HepG2 (cell line): ENCODE data around the gene RORC. TPM values are rescaled to one million over a fixed set of nuclear protein-coding genes. Genes with fewer than 3 reads are reported as not detected.

ENCODE experiments used
- DR1 ChIP-seq: sonication (generic); formaldehyde crosslinking; IDR thresholded peaks from 2 replicates; pipeline ENCODE4 v1.8.0; 2021; ENCODE audit warnings: mild to moderate bottlenecking, missing genetic modification reagents, inconsistent platforms
- GATAD1 ChIP-seq: IDR thresholded peaks from 2 replicates; pipeline ENCODE4 v1.6.1; 2016; ENCODE audit warnings: missing genetic modification reagents, missing compliant biosample characterization
- MED8 ChIP-seq: sonication (generic); formaldehyde crosslinking; IDR thresholded peaks from 2 replicates; pipeline ENCODE4 v1.8.1; 2023; ENCODE audit warnings: mild to moderate bottlenecking, missing genetic modification reagents; ENCODE audit not compliant: insufficient replicate concordance
- SNAPC4 ChIP-seq: sonication (generic); formaldehyde crosslinking; IDR thresholded peaks from 2 replicates; pipeline ENCODE4 v1.4.0; 2020; ENCODE audit warnings: mild to moderate bottlenecking, missing genetic modification reagents
- TIGD3 ChIP-seq: sonication (generic); formaldehyde crosslinking; IDR thresholded peaks from 2 replicates; pipeline ENCODE4 v1.5.1; 2020; ENCODE audit warnings: mild to moderate bottlenecking, missing genetic modification reagents, borderline replicate concordance
- ZKSCAN1 ChIP-seq: fragments of 150-350 bp; IDR thresholded peaks from 2 replicates; pipeline ENCODE4 v1.6.1; 2014; ENCODE audit warnings: low read length
- ZKSCAN5 ChIP-seq: sonication (generic); formaldehyde crosslinking; IDR thresholded peaks from 2 replicates; pipeline ENCODE4 v1.5.1; 2020; ENCODE audit warnings: mild to moderate bottlenecking, missing genetic modification reagents
- ZNF335 ChIP-seq: sonication (generic); formaldehyde crosslinking; IDR thresholded peaks from 2 replicates; pipeline ENCODE4 v1.4.0; 2020; ENCODE audit warnings: missing genetic modification reagents
- ZNF615 ChIP-seq: sonication (generic); formaldehyde crosslinking; IDR thresholded peaks from 2 replicates; pipeline ENCODE4 v1.5.0; 2020; ENCODE audit warnings: mild to moderate bottlenecking, missing genetic modification reagents, borderline replicate concordance
- ZNF709 ChIP-seq: sonication (generic); formaldehyde crosslinking; IDR thresholded peaks from 2 replicates; pipeline ENCODE4 v1.5.0; 2020; ENCODE audit warnings: mild to moderate bottlenecking, missing genetic modification reagents
- ZNF747 ChIP-seq: sonication (generic); formaldehyde crosslinking; IDR thresholded peaks from 2 replicates; pipeline ENCODE4 v1.8.1; 2023; ENCODE audit warnings: missing genetic modification reagents, mild to moderate bottlenecking, borderline replicate concordance
- polyA plus RNA-seq, 8 experiments: library from polyadenylated mRNA; depleted of rRNA in 3 of 8; stranded (reverse) in 7 of 8; unstranded in 1 of 8; fragments of >200 nt; fragmentation: Illumina TruSeq in 4 of 8; extraction: Trizol in 4 of 8; gene quantifications; 2 replicates each; pipeline versions ENCODE4 v1.2.1 to v1.2.3, GENCODE V29; 2011 to 2016; ENCODE audit warnings: low read depth in 4 of 8, missing spikeins in 1 of 8, mixed read lengths in 1 of 8; ENCODE audit not compliant: insufficient read depth in 1 of 8
- total RNA-seq, 5 experiments: library from RNA; depleted of rRNA; stranded (reverse); fragments of >200 nt; fragmentation: Illumina TruSeq; extraction: Trizol; gene quantifications; 2 replicates each; pipeline ENCODE4 v1.2.3, GENCODE V29; 2016; ENCODE audit warnings: low read depth in 1 of 5
- TF ChIP-seq, protein P1 (sequence below), 2 experiments: fragments of 450-650 bp in 1 of 2; sonication (generic) in 1 of 2; formaldehyde crosslinking in 1 of 2; IDR thresholded peaks; 2 replicates each; pipeline versions ENCODE4 v1.6.1 to v1.8.0; 2016 to 2022; ENCODE audit warnings: antibody characterized with exemption in 1 of 2, mild to moderate bottlenecking in 1 of 2, missing genetic modification reagents in 1 of 2

The RORC gene
- total and polyA plus RNA-seq, 2 of the 13 experiments (the other 11 are each of a cell fraction or from before 2014, with no cell fraction given): 2.5 to 6.5 TPM

DNA sequence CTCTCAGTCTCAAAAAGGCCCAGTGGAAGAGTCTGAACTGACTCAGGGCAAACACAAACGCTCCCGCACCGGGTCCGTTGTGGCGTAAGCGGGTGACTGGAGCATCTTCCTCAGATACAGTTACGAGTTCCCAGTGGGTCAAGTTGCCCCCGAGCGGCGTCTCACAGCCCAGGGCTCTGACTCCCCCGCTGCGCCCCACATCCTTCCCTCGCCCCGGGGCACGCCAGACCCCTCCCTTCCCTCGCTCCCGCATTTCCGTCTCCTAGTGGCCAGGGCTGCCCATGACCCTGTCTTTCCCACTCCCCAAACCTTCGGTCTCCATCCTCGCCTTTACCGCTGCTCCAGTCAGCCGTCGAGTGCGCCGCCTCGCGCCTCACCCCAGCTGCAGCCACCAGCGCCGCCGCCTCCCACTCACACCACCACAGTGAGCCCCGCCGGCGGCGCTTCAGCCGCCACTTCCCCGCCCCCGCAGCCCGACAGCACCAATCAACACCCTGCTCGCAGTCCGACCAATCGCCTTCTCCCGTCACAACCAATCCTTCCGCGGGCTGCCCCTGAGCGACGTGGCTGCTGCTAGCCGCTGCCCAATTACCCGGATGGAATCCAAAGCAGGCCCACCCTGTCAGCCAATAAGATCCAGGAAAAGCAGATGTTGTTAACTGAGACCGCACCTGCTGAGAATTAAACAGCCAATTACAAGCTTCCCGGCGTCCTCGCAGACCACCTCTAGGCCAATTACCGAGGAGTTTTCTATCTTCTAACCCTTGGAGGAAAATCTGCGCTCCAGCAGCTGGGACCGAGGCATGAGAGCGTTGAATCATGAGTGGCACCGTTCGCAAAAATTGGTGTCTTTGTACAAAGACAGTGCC, 41.3 kb downstream of the RORC start, which contains the start of gene TDRKH (continued):
- TF ChIP-seq, protein P1, sequence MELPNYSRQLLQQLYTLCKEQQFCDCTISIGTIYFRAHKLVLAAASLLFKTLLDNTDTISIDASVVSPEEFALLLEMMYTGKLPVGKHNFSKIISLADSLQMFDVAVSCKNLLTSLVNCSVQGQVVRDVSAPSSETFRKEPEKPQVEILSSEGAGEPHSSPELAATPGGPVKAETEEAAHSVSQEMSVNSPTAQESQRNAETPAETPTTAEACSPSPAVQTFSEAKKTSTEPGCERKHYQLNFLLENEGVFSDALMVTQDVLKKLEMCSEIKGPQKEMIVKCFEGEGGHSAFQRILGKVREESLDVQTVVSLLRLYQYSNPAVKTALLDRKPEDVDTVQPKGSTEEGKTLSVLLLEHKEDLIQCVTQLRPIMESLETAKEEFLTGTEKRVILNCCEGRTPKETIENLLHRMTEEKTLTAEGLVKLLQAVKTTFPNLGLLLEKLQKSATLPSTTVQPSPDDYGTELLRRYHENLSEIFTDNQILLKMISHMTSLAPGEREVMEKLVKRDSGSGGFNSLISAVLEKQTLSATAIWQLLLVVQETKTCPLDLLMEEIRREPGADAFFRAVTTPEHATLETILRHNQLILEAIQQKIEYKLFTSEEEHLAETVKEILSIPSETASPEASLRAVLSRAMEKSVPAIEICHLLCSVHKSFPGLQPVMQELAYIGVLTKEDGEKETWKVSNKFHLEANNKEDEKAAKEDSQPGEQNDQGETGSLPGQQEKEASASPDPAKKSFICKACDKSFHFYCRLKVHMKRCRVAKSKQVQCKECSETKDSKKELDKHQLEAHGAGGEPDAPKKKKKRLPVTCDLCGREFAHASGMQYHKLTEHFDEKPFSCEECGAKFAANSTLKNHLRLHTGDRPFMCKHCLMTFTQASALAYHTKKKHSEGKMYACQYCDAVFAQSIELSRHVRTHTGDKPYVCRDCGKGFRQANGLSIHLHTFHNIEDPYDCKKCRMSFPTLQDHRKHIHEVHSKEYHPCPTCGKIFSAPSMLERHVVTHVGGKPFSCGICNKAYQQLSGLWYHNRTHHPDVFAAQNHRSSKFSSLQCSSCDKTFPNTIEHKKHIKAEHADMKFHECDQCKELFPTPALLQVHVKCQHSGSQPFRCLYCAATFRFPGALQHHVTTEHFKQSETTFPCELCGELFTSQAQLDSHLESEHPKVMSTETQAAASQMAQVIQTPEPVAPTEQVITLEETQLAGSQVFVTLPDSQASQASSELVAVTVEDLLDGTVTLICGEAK (IDR thresholded peaks at IDR 0.05): no peak
- TF ChIP-seq, protein P1 (CRISPR knock-in tag; IDR thresholded peaks at IDR 0.05): peak; percentile 83
- TF ChIP-seq ZNF615 (CRISPR knock-in tag) (no peak), DR1 (CRISPR knock-in tag) (peak; percentile 21; the same call in 1 of the 2 replicates), ZNF709 (CRISPR knock-in tag) (peak; percentile 80), ZKSCAN5 (no peak), MED8 (CRISPR knock-in tag) (no peak), GATAD1 (CRISPR knock-in tag) (peak; percentile 78), TIGD3 (CRISPR knock-in tag) (no peak), ZKSCAN1 (no peak), ZNF747 (CRISPR knock-in tag) (peak; percentile 95; the same call in 1 of the 2 replicates), ZNF335 (CRISPR knock-in tag) (peak; percentile 95), SNAPC4 (no peak)
